GM19193 (cell line): ENCODE data around the gene ITPRID2.

ENCODE experiments used
- POLR2A ChIP-seq: IDR thresholded peaks from 4 replicates; pipeline ENCODE4 v1.6.1; 2011; ENCODE audit not compliant: insufficient read depth, insufficient read length; ENCODE audit errors: extremely low read depth

ITPRID2 gene

DNA sequence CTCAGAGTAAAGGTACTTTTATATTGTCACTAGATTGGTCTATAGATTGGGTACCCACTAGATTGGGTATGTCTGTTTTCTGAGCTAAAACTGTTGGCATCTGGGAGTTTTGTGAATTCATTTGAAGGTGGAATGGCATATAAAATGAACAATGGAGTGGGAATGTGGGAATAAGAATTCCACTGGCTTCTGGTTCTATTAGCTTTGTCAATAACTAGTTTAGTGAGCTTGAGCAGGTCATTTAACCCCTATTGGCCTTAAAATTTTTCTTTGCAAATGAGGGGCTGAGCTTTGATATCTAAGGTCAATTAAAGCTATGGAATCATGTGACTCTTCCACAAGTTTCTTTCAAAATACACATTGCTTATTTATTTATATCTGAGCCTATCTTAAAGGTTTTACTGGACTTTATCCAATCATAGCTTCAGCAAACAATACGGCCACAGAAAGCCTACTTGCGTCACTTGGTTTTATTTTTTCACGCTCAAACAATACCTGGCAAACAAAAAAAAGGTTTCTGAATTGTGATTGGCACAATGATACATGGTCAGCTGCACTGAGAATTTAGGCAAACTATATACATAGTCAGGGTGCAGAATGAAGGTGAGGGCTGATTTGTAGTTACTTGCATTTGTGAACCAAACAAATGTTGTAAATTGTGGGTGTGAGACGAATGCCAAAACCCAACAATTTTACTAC is 28.8 kb upstream of the ITPRID2 start:
- TF ChIP-seq POLR2A = no peak

DNA sequence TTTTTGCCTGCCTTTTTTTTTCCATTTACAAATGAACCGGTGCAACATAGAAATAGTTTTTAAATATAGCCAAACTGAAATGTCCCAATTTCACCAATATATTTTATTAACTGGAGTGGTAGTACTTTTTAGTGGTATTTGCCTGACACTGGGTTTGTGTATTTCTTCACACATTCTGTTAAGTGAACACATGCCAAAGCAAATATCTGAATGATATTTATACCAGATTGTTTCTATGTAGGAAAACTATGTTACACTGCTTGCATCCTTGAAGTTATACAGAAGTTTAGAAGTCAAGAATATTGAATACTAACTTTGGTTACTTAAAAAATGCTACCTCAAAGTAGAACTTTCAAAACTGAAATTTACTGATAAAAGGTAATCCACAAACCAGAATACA is 19.4 kb upstream of the ITPRID2 start:
- TF ChIP-seq POLR2A = no peak

GRCh38 chr2:181876614-181877063 is 14.9 kb upstream of the ITPRID2 start:
- no peak for TF ChIP-seq POLR2A

- no peak for TF ChIP-seq POLR2A
Observed at GRCh38 chr2:181877181-181877664, 14.3 kb upstream of the ITPRID2 start.

GRCh38 chr2:181878448-181878847 is 13.1 kb upstream of the ITPRID2 start:
- no peak for TF ChIP-seq POLR2A

- TF ChIP-seq POLR2A = no peak
Observed at GRCh38 chr2:181879295-181879694, 12.2 kb upstream of the ITPRID2 start.

DNA sequence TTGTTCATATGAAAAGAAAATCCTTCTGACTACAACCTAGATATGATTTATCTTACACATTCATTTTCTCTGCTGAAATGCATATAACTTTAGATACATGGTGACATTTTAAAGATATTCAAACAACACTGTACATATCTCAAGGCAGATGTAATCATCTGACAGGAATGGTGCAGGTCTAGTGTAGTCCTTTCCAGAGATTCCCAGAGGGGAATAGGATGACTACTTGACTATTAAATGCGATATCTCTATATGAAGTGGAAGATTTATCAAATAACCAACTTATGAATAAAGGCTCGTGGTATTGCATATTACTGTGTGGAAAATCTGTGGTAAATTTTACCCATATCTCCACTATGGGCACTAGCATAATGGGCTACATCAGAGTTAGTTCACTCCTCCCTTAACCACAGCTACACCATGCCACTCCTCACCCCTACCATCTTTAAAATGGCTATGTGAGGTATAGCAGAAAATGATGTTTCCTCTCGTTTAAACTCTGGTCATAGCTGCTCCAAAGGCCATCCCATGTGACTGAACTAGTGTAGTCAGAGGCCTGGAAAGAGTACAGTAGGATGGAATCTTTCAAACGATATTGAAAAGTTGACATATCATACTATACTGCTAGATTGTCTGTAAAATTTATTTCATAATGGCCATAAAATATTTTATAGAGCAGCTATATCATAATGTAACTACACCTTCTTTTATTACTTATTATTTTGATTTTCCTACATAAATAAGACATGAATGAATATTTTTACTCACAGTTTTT is 9.1 kb upstream of the ITPRID2 start:
- TF ChIP-seq POLR2A = no peak

- TF ChIP-seq POLR2A = no peak
Observed at GRCh38 chr2:181884601-181885000, 6.9 kb upstream of the ITPRID2 start.

DNA sequence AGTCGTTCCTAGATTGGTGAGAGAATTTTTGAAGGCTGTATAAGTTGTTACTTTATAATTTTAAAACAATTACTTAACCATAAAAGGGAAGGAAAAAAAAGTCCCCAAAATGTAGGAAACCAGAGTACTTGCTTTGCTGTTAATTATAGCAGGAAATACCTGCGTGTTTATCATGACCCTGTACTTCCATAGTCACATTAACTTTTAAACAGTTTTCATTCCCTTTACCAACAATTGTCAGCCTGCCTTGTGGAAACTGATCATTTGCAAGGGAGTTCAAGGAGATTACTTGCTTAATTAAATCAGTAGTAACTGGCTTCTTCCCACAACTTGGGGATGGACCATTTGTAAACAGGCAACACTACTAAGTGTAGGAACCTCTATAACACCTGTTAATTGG is 6.4 kb upstream of the ITPRID2 start:
- TF ChIP-seq POLR2A = no peak

- TF ChIP-seq POLR2A = no peak
Observed at GRCh38 chr2:181886192-181886591, 5.3 kb upstream of the ITPRID2 start.

DNA sequence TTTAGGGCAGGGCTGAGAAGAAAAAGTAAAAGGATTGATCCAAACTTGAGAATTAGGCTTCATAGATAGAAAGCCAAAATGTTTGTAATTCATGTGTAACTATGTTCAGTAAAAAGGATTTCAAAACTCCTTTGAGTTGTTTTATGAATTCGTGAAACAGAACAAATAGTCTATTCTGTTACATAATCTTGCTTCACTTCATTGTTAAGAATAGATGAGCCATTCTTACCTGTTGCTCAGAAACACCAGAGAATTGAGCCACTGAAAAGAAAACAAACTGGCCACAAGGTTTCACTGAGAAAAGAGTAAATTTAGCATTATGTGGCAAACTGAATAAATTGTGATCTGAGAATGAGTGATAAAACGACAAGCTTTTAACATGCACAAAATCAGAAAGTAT is 4.5 kb upstream of the ITPRID2 start:
- no peak for TF ChIP-seq POLR2A

DNA sequence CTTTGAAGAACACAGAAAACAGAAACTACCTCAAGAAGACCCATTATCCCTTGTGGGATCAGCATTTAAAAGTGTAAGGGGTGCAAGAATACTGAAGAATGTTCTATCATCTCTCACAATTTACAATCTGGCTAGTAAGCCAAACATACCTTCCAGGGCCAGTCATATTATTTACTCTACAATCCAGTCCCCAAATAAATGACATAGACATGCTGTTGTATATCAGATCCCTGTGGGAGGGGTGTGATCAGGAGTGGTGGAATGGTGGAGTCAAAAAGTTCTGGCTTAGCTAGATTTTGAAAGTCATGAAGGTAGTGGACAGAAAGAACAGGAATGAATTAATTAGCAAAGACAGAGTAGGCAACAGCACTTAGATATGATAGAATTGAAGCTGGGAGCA is 1.8 kb upstream of the ITPRID2 start:
- TF ChIP-seq POLR2A = no peak

DNA sequence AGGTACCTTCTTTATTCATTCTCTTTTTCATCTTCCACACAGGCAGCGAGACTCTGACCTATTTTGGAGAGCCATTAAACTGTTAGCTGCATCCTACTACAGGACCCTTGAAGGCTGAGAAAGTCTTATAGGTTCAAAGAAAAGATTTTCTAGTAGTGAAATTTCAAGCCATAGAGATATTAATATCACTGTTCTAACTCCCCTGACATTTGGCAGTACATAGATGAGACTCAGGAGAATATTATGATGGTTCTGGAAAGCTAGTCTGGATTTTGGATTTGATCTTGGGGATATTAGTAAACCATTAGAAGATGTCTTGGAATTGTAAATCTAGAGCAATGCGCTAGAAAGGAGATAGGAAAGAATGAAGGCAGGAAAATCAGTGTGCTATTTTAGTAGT is 1.3 kb upstream of the ITPRID2 start:
- TF ChIP-seq POLR2A = no peak

DNA sequence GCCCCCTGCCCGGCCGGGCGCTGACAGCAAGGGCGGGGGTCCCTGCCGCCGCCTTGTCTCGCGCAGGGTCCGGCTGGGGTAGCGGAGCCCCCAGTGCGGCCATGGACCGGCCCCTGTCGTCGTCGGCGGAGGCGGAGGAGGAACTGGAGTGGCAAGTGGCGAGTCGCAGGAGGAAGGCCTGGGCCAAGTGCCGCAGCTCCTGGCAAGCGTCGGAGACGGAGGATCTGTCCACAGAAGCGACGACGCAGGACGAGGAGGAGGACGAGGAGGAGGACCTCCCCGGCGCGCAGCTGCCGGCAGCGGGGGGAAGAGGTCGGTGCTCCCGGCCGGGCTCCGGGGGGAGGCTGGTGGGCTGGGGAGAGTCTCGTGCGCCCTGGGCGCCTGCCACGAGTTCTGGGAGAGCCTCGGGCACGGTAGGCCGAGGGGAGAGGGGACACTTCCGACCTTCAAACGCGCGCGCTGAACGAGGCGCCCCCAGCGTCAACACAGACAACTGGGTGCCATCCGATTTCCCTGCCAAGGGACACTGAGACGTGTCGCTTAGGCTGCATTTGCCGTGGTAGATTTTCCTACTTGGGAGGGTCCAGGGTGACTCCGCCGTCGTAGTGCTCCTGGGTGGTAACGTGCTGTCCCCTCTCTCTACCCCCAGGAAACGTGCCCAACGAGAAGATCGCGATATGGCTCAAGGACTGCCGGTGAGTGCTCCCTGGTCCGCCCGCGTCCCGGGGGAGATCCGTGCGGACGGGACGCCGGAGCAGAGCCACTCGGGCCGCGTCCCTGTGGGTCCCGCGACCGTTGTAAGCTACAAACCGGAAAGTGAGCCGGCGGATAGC is 652 bp downstream of the ITPRID2 start:
- TF ChIP-seq POLR2A = peak; percentile 41

DNA sequence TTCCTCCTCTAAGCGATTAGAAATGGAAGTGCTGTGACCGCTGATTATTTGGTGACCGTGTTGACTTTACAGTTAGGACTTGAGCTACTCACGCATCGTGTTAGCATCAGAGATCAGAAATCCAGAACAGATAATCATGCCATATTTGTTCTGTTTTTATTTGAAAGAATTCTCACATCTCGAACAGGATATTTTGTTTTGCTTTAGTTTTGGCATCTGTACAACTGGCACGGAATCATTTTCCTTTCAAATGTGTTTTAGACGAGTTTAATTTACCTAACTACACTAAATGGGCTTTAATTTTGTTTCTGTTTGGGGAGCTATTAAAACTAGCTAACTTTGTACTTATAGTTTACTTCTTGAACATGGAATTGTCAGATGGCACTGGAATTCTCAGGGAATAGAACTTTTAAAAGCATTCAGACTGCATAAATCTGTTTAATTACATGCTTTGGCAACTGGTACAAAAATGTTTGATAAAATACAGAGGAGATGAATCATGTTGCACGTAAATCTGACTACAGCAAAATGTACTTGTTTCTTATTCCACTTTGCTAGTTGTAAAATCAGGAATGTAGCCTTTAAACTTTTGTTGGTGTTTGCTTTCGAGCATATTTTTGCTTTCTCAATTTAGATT is 1.4 kb downstream of the ITPRID2 start:
- TF ChIP-seq POLR2A = no peak
